Measurements from ENCODE around the gene ARSB. TPM values are rescaled to one million over a fixed set of nuclear protein-coding genes. Genes with fewer than 3 reads are reported as not detected.
"Not testable (repeated sequence)": the region's sequence is repeated elsewhere in the genome, so short reads cannot be mapped to it uniquely, and the experiment has no call there.

ARSB gene
- total RNA-seq, 1 experiment from 2014 or later: 18.1 TPM

DNA sequence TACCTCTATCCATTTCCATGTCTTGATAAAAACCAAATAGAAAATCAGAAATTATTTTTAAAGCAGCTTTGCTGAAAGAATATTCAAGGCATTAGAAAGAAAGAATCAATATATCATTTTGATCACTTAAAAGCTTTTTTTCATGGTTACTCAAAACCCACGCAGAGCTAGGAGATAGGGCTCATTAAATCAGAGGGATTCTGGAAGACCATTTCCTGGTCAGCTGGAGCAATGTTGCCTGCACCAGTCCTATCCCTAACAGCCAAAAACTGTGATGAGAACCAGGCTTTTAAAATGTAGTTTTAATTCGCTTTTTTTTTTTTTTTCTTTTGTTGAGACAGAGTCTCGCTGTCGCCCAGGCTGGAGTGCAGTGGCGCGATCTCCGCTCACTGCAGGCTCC, 72.3 kb downstream of the ARSB start:
- BruUV-seq (replicated peaks): no TSS peak
- Histone ChIP-seq H3K27me3 (ENCODE audit: control insufficient read depth, insufficient read depth, low read length) (no peaks in the 10 kb centered on the region), H3K9me3 (ENCODE audit: control insufficient read depth, insufficient read depth, low read depth, low read length) (no peaks in the 10 kb centered on the region), H3K36me3 (ENCODE audit: control insufficient read depth, insufficient read depth, low read length) (no peaks in the 10 kb centered on the region), H3K4me1 (ENCODE audit: control insufficient read depth, insufficient read depth, low read length) (no peaks in the 10 kb centered on the region), H3K4me3 (ENCODE audit: low read depth in 2 of 2, low read length in 2 of 2) (no peak overlapping the region), H3K27ac (ENCODE audit: low read length) (no peak overlapping the region)
- DNase-seq (ENCODE audit: low read depth, low spot score) (no peak), ATAC-seq (no peak)
- ChIA-PET CTCF (interaction anchor here (0.6 kb wide), 1 partner anchor 54 kb away, joined by 7 read pairs; no protein-coding TSS in a partner anchor), POLR2A (no interaction called here)
- TF ChIP-seq, protein P1, sequence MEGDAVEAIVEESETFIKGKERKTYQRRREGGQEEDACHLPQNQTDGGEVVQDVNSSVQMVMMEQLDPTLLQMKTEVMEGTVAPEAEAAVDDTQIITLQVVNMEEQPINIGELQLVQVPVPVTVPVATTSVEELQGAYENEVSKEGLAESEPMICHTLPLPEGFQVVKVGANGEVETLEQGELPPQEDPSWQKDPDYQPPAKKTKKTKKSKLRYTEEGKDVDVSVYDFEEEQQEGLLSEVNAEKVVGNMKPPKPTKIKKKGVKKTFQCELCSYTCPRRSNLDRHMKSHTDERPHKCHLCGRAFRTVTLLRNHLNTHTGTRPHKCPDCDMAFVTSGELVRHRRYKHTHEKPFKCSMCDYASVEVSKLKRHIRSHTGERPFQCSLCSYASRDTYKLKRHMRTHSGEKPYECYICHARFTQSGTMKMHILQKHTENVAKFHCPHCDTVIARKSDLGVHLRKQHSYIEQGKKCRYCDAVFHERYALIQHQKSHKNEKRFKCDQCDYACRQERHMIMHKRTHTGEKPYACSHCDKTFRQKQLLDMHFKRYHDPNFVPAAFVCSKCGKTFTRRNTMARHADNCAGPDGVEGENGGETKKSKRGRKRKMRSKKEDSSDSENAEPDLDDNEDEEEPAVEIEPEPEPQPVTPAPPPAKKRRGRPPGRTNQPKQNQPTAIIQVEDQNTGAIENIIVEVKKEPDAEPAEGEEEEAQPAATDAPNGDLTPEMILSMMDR (IDR thresholded peaks at IDR 0.05): no peak
- TF ChIP-seq SIN3A (IDR thresholded peaks at IDR 0.05; ENCODE audit: borderline replicate concordance, insufficient read depth, low read depth, low read length): no peak
- no peak for TF ChIP-seq TCF7L2 (IDR thresholded peaks at IDR 0.05; ENCODE audit: low read depth, low read length)
- TF ChIP-seq, protein P2, sequence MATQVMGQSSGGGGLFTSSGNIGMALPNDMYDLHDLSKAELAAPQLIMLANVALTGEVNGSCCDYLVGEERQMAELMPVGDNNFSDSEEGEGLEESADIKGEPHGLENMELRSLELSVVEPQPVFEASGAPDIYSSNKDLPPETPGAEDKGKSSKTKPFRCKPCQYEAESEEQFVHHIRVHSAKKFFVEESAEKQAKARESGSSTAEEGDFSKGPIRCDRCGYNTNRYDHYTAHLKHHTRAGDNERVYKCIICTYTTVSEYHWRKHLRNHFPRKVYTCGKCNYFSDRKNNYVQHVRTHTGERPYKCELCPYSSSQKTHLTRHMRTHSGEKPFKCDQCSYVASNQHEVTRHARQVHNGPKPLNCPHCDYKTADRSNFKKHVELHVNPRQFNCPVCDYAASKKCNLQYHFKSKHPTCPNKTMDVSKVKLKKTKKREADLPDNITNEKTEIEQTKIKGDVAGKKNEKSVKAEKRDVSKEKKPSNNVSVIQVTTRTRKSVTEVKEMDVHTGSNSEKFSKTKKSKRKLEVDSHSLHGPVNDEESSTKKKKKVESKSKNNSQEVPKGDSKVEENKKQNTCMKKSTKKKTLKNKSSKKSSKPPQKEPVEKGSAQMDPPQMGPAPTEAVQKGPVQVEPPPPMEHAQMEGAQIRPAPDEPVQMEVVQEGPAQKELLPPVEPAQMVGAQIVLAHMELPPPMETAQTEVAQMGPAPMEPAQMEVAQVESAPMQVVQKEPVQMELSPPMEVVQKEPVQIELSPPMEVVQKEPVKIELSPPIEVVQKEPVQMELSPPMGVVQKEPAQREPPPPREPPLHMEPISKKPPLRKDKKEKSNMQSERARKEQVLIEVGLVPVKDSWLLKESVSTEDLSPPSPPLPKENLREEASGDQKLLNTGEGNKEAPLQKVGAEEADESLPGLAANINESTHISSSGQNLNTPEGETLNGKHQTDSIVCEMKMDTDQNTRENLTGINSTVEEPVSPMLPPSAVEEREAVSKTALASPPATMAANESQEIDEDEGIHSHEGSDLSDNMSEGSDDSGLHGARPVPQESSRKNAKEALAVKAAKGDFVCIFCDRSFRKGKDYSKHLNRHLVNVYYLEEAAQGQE (IDR thresholded peaks at IDR 0.05; ENCODE audit: insufficient read depth in 1 of 2, low read depth in 2 of 2, low read length in 1 of 2): no peak
- no peak for TF ChIP-seq POLR2AphosphoS5 (IDR thresholded peaks at IDR 0.05; ENCODE audit: low read depth, low read length)
- in situ Hi-C loops (cut with HindIII; ENCODE audit: low pct_unique_long_range_greater_than_20kb, low sequenced_read_pairs): no loop called here
- intact Hi-C loops (cut with micrococcal nuclease; ENCODE audit: unreplicated experiment): no loop called here

DNA sequence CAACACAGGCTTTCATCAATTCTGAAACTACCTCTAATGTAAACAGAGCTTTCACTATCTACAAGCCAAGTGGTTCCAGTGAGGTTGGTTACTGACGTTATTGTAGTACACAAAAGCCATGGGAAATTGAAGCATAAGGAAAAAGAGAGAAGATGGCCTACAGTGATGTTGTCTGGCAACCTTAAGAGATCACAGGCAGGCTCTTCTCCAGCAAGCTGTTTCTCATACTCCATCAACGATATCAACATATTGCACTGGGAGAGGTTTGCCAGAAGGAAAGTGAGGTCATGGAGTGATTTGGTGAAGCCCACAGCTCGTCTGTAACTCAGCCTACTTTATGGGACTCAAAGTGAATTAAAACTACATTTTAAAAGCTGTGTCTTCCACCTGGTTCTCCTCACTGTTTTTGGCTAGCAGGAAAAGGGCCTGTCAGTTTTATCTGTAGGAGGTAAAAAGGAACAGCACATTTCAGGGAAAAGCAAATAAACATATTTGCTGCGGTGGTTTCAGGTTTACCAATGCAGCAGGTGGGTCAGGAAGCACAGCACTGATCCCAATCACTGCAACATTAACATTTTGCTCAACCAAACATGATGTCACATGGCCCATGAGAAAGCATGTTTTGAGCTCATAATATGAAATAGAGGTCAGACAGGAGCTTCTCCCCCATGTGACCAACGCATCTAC, 72.9 kb downstream of the ARSB start:
- ChIA-PET POLR2A (no interaction called here), CTCF (interaction anchor here (0.6 kb wide), 1 partner anchor 80 kb away, joined by 3 read pairs; no protein-coding TSS in a partner anchor)
- DNase-seq (ENCODE audit: low read depth, low spot score) (no peak), ATAC-seq (no peak)
- no peak overlapping the region for H3K4me3 ChIP-seq (ENCODE audit: low read depth in 2 of 2, low read length in 2 of 2)
- no peaks in the 10 kb centered on the region for H3K9me3 ChIP-seq (ENCODE audit: control insufficient read depth, insufficient read depth, low read depth, low read length)
- TF ChIP-seq SIN3A (IDR thresholded peaks at IDR 0.05; ENCODE audit: borderline replicate concordance, insufficient read depth, low read depth, low read length): no peak
- no peak for TF ChIP-seq TCF7L2 (IDR thresholded peaks at IDR 0.05; ENCODE audit: low read depth, low read length)
- no peak for TF ChIP-seq POLR2AphosphoS5 (IDR thresholded peaks at IDR 0.05; ENCODE audit: low read depth, low read length)
- TF ChIP-seq, protein P2 (IDR thresholded peaks at IDR 0.05; ENCODE audit: insufficient read depth in 1 of 2, low read depth in 2 of 2, low read length in 1 of 2): no peak
- TF ChIP-seq, protein P1 (IDR thresholded peaks at IDR 0.05): no peak
- H3K27ac ChIP-seq (ENCODE audit: low read length): no peak overlapping the region
- no peaks in the 10 kb centered on the region for H3K36me3 ChIP-seq (ENCODE audit: control insufficient read depth, insufficient read depth, low read length)
- BruUV-seq (replicated peaks): no TSS peak
- no peaks in the 10 kb centered on the region for H3K4me1 ChIP-seq (ENCODE audit: control insufficient read depth, insufficient read depth, low read length)
- intact Hi-C loops (cut with micrococcal nuclease; ENCODE audit: unreplicated experiment): no loop called here
- in situ Hi-C loops (cut with HindIII; ENCODE audit: low pct_unique_long_range_greater_than_20kb, low sequenced_read_pairs): no loop called here
- no peaks in the 10 kb centered on the region for H3K27me3 ChIP-seq (ENCODE audit: control insufficient read depth, insufficient read depth, low read length)

DNA sequence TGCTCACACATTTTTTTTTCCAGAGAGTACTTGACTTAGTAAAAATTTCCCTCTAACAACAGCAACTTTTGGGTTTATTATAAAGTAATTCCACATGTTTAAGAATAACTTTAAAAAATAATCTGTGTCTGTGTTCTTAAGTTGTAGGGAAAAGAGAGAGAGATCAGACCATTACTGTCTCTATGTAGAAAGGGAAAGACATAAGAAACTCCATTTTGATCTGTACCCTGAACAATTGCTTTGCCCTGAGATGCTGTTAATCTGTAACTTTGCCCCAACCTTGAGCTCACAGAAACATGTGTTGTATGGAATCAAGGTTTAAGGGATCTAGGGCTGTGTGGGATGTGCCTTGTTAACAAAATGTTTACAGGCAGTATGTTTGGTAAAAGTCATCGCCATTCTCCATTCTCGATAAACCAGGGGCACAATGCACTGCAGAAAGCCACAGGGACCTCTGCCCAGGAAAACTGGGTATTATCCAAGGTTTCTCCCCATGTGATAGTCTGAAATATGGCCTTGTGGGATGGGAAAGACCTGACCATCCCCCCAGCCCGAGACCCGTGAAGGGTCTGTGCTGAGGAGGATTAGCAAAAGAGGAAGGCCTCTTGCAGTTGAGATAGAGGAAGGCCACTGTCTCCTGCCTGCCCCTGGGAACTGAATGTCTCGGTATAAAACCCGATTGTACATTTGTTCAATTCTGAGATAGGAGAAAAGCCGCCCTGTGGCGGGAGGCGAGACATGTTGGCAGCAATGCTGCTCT, 75.7 kb downstream of the ARSB start:
- H3K27ac ChIP-seq (ENCODE audit: low read length); H3K9me3 ChIP-seq (ENCODE audit: control insufficient read depth, insufficient read depth, low read depth, low read length); DNase-seq (ENCODE audit: low read depth, low spot score); ATAC-seq; in situ Hi-C loops (cut with HindIII; ENCODE audit: low pct_unique_long_range_greater_than_20kb, low sequenced_read_pairs); H3K4me3 ChIP-seq (ENCODE audit: low read depth in 2 of 2, low read length in 2 of 2); POLR2A ChIA-PET; H3K36me3 ChIP-seq (ENCODE audit: control insufficient read depth, insufficient read depth, low read length); CTCF ChIA-PET; H3K4me1 ChIP-seq (ENCODE audit: control insufficient read depth, insufficient read depth, low read length); BruUV-seq (replicated peaks); H3K27me3 ChIP-seq (ENCODE audit: control insufficient read depth, insufficient read depth, low read length): not testable (repeated sequence)
- intact Hi-C loops (cut with micrococcal nuclease; ENCODE audit: unreplicated experiment): loop anchor here (10.0 kb wide), 1 partner anchor 55 kb away; no protein-coding TSS in a partner anchor
